Stimulated activated CD4-positive, alpha-beta T cell treated with anti-CD3 and anti-CD28 coated beads, Interleukin-1b, Interleukin-23, amount 100 ng/mL, for 48 hours (primary cell): Measurements from ENCODE around the gene ZBTB46.
"Not testable (repeated sequence)": the region's sequence is repeated elsewhere in the genome, so short reads cannot be mapped to it uniquely, and the experiment has no call there.

Experiments used
- DNase-seq: peaks from one replicate; pipeline ENCODE4 v3.0.0-alpha.2; 2020

Gene ZBTB46

GRCh38 chr20:63732118-63733095 is 98.7 kb downstream of the ZBTB46 start:
- DNase-seq: no peak

- no peak for DNase-seq
Measured at GRCh38 chr20:63731410-63731809, 99.7 kb downstream of the ZBTB46 start.

GRCh38 chr20:63730189-63730733 is 100.8 kb downstream of the ZBTB46 start:
- not testable (repeated sequence) for DNase-seq

DNA sequence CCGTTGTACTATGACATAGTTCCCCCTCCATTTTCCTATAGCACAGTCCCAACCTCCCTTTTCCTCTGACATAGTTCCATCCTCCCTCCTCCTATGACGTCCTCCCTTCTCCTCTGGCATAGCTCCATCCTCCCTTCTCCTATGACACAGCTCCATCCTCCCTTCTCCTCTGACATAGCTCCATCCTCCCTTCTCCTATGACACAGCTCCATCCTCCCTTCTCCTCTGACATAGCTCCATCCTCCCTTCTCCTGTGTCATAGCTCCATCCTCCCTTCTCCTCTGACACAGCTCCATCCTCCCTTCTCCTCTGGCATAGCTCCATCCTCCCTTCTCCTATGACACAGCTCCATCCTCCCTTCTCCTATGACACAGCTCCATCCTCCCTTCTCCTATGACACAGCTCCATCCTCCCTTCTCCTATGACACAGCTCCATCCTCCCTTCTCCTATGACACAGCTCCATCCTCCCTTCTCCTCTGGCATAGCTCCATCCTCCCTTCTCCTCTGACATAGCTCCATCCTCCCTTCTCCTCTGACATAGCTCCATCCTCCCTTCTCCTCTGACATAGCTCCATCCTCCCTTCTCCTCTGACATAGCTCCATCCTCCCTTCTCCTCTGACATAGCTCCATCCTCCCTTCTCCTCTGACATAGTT is 108.0 kb downstream of the ZBTB46 start:
- DNase-seq: not testable (repeated sequence)

DNA sequence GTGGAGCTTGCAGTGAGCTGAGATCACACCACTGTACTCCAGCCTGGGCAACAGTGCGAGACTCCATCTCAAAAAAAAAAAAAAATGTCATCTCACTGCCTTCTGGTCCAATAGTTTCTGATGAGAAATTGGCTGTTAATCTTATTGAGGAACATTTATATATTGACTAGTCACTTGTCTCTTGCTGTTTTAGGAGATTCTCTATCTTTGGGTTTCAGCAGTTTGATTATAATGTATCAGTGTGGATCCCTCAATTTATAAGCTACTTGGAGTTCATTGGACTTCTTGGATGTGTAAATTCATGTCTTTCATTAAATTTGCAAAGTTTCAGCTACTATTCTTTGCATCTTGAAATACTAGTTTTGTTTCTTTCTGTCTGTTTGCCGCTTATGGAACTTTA is 112.1 kb downstream of the ZBTB46 start:
- DNase-seq: no peak

DNA sequence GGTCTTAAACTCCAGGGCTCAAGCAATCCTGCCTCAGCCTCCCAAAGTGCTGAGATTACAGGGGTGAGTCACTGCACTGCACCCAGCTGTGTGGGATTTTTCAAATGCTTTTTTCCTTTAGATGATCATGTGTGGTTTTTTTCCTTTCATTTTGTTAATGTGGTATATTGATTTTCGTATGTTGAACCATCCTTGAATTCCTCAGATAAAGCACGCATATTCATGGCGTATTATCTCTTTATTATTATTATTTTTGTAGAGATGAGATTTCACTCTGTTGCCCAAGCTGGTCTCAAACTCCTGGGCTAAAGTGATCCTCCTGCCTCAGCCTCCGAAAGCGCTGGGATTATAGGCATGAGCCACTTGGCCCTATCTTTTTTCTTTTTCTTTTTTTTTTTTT is 116.2 kb downstream of the ZBTB46 start:
- no peak for DNase-seq

DNA sequence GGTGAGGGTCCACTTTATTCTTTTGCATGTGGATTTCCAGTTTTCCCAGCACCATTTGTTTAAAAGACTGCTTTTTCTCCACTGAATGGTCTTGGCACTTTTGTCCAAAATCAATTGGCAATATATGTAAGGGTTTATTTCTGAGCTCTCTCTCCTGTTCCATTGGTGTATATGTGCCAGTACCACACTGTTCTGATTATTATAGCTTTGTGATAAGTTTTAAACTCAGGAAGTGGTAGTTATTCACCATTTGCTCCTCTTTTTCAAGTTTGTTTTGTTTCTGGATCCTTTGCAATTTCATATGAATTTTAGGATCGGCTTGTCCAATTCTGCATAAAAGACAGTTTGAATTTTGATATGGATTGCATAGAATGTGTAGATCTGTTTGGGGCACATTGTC is 118.9 kb downstream of the ZBTB46 start:
- DNase-seq: no peak

DNA sequence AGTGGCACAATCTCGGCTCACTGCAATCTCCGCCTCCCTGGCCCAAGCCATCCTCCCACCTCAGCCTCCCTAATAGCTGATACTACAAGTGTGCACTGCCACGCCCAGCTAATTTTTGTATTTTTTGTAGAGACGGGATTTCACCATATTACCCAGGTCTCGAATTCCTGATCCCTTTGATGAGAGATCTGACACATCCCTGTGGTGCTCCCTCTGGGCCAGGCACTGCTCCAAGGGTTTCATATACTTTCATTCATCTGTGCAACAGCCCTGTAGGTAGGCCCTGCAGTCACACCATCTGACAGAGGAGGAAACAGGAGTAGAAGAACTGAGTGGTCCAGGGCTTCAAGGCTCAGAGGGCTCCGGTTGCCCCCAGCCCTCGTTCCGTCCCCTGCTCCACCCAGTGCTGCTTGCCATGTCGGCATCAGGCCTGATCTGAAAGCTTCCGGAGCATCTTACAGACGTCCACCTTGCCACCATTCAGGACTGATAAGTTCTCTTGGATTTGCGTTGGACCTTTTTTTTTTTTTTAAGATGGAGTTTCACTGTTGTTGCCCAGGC is 119.9 kb downstream of the ZBTB46 start:
- no peak for DNase-seq

GRCh38 chr20:63709149-63709527 is 121.9 kb downstream of the ZBTB46 start:
- no peak for DNase-seq

DNA sequence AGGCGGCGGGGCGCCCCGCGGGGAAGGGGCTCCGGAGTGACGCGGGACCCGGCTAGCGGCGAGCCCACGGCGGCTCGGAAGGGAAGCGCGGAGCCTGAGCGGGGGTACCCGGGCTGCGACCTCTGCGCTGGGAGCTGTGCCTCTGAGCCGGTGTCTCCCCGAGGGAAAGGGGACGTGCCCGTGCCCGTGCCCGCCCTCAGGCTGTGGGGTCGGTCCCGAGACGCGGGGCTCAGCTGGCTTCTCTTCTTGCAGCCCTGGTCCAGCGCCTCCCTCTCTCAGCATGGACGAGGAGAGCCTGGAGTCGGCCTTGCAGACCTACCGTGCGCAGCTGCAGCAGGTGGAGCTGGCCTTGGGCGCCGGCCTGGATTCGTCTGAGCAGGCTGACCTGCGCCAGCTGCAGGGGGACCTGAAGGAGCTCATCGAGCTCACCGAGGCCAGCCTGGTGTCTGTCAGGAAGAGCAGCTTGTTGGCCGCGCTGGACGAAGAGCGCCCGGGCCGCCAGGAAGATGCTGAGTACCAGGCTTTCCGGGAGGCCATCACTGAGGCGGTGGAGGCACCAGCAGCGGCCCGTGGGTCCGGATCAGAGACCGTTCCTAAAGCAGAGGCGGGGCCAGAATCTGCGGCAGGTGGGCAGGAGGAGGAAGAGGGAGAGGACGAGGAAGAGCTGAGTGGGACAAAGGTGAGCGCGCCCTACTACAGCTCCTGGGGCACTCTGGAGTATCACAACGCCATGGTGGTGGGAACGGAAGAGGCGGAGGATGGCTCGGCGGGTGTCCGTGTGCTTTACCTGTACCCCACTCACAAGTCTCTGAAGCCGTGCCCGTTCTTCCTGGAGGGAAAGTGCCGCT is 122.5 kb downstream of the ZBTB46 start:
- DNase-seq: no peak

GRCh38 chr20:63707558-63708300 is 123.3 kb downstream of the ZBTB46 start, which contains the start of the genes ARFRP1 and ZGPAT:
TSS of gene ARFRP1 (minus strand) at chr20:63707976. CDS start at chr20:63707091, 885 bp downstream.
TSS of gene ZGPAT (plus strand) at chr20:63708039. CDS start at chr20:63708581, 542 bp downstream.
- peak; percentile 84 for DNase-seq

GRCh38 chr20:63706852-63707557 is 124.1 kb downstream of the ZBTB46 start:
- peak; percentile 62 for DNase-seq

DNA sequence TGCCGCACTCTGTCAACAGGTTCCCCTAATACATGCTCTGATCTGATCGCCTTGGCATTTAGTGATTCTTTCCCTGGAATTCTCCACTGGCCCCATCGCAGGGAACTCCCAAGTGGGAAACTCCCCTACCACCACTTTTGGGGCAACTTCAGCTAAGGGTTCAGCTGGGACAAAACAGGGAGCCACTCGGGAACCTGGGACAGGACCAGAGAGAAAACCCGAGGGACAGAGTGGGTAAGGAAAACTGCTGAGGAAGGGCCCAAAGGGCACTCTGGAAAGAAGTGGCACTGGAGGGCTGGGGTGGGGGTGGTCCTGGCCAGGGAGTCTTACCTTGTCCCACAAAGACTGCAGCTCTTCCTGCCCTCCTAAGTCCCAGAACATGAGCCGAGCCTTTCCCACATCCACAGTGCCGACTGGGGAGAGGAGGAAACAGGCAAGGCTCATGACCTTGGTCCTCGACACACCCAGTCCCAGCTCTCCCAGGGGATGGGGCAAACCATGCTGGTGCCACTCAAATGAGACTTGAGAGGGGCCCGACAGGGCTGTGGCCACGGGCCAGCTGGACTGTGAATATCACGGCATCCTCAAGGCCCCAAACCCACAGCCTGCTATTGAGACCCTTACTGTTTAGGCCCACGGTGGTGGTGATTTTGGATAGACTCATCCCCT is 124.9 kb downstream of the ZBTB46 start:
- no peak for DNase-seq

GRCh38 chr20:63705232-63706026 is 125.6 kb downstream of the ZBTB46 start:
- no peak for DNase-seq

DNA sequence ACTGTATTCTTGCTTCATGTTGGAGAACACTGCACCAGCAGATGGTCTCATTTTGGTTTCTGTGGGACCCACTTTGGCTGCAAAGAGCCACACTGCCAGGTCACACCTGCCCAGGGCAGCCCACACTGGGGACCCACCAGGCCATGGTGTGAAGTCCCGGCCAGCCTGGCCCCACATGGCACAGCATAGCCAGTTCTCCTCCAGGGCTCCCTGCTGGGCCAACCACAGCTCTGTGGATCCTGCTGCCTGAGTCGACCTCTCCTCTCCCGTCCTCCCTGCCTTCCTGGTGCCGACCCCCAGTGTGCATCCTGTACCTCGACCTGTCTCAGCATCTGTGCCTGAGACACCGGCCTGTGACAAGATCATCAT is 126.3 kb downstream of the ZBTB46 start:
- DNase-seq: no peak

DNA sequence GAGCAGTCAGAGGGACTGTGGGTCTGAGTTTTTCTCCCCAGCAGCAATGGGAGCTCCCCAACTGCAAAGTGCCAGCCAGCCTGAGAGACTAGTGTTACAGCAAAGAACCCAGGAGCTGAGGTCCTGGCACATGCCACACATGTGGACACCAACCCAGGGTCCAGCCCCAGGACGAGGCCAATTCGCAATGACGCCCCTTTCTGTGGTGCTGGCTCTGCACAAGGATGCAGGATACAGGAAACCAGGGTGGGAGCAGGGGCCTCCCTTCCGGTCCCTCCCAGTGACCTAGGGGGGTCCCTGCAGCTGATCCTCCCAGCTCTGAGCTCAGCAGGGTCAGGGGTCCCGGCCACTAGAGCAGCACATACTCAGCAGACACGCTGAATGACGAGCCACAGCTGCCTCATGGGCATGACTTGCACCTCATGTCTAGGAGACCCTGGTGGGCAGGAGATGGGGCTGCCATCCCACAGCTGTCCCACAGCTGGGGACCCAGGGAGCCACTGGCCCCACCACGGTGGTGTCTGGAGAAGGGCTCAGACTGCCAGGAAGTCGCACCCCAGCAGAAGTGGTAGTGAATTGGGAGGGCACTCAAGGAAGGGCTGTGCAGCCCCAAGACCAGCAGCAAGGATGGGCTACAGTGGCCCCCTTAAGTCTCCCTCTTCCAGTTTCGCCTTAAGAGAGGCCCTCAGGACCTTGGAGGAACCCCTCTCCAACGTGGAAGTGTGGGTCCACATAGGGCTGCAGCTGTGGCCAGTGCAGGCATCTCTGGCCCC is 126.9 kb downstream of the ZBTB46 start:
- DNase-seq: no peak

GRCh38 chr20:63703471-63703975 is 127.5 kb downstream of the ZBTB46 start:
- no peak for DNase-seq

- no peak for DNase-seq
Measured at GRCh38 chr20:63702751-63703470, 128.2 kb downstream of the ZBTB46 start.
